Activated CD8-positive, alpha-beta memory T cell treated with anti-CD3 and anti-CD28 coated beads for 48 hours (primary cell): ENCODE measurements around the gene MYO5C.
A peak's percentile ranks its signal among the peaks of the same experiment; 100 is the strongest.

Experiments used
- DNase-seq, 3 experiments: peaks; one replicate each; pipeline ENCODE4 v3.0.0-alpha.2; 2020; ENCODE audit warnings: low read depth in 2 of 3, low spot score in 2 of 3

The MYO5C gene

GRCh38 chr15:52295421-52296001 is at the start of gene MYO5C:
Gene MYO5C (minus strand): TSS chr15:52295804. CDS start chr15:52295636, 168 bp downstream.
- no peak for DNase-seq

GRCh38 chr15:52344592-52344991 is 49.0 kb upstream of the MYO5C start:
- DNase-seq = no peak

- no peak for DNase-seq
Measured at GRCh38 chr15:52343831-52344230, 48.2 kb upstream of the MYO5C start.

- no peak for DNase-seq
Measured at GRCh38 chr15:52340093-52340492, 44.5 kb upstream of the MYO5C start.

- DNase-seq = no peak
Measured at GRCh38 chr15:52338891-52339290, 43.3 kb upstream of the MYO5C start.

GRCh38 chr15:52338058-52338457 is 42.5 kb upstream of the MYO5C start:
- DNase-seq = no peak

- DNase-seq = no peak
Measured at GRCh38 chr15:52337198-52337853, 41.7 kb upstream of the MYO5C start.

GRCh38 chr15:52336529-52336928 is 40.9 kb upstream of the MYO5C start:
- no peak for DNase-seq

- DNase-seq = no peak
Measured at GRCh38 chr15:52334491-52335160, 39.0 kb upstream of the MYO5C start.

- peak in 1 of 3 experiments; percentile 14 for DNase-seq
Measured at GRCh38 chr15:52331490-52332240, 36.1 kb upstream of the MYO5C start.

- no peak for DNase-seq
Measured at GRCh38 chr15:52329987-52330386, 34.4 kb upstream of the MYO5C start.

GRCh38 chr15:52329150-52329549 is 33.5 kb upstream of the MYO5C start:
- DNase-seq = no peak

GRCh38 chr15:52328680-52329079 is 33.1 kb upstream of the MYO5C start:
- no peak for DNase-seq

GRCh38 chr15:52326756-52327155 is 31.2 kb upstream of the MYO5C start:
- no peak for DNase-seq

- DNase-seq = no peak
Measured at GRCh38 chr15:52324109-52324508, 28.5 kb upstream of the MYO5C start.

- DNase-seq = no peak
Measured at GRCh38 chr15:52318729-52319500, 23.3 kb upstream of the MYO5C start.

- no peak for DNase-seq
Measured at GRCh38 chr15:52317688-52318087, 22.1 kb upstream of the MYO5C start.

- DNase-seq = no peak
Measured at GRCh38 chr15:52317022-52317421, 21.4 kb upstream of the MYO5C start.

- no peak for DNase-seq
Measured at GRCh38 chr15:52309154-52309548, 13.5 kb upstream of the MYO5C start.

GRCh38 chr15:52308446-52309153 is 13.0 kb upstream of the MYO5C start:
- no peak for DNase-seq
